Inferior parietal cortex (tissue), 1 donor: ENCODE measurements around the gene APLP2.
A peak's percentile ranks its signal among the peaks of the same experiment; 100 is the strongest.
"Not testable (repeated sequence)": the region's sequence is repeated elsewhere in the genome, so short reads cannot be mapped to it uniquely, and the experiment has no call there.

ENCODE experiments used
- DNase-seq: peaks from one replicate; pipeline ENCODE4 v3.0.0-alpha.2; 2016; ENCODE audit errors: extremely low spot score

The APLP2 gene

GRCh38 chr11:130170345-130170744, 100.7 kb downstream of the APLP2 start:
- no peak for DNase-seq

GRCh38 chr11:130171534-130171933, 101.8 kb downstream of the APLP2 start:
- no peak for DNase-seq

GRCh38 chr11:130172001-130172400, 102.3 kb downstream of the APLP2 start:
- not testable (repeated sequence) for DNase-seq

GRCh38 chr11:130174642-130175041, 104.9 kb downstream of the APLP2 start:
- no peak for DNase-seq

- DNase-seq = no peak
These were observed 106.2 kb downstream of the APLP2 start for GRCh38 chr11:130175898-130176297.

- DNase-seq = no peak
These were observed 108.1 kb downstream of the APLP2 start for GRCh38 chr11:130177782-130178181.

- DNase-seq = no peak
These were observed 109.0 kb downstream of the APLP2 start for GRCh38 chr11:130178441-130179339.

GRCh38 chr11:130179396-130180306, 110.0 kb downstream of the APLP2 start:
- no peak for DNase-seq

GRCh38 chr11:130180491-130180890, 110.8 kb downstream of the APLP2 start:
- DNase-seq = peak; percentile 27

GRCh38 chr11:130180896-130181294, 111.2 kb downstream of the APLP2 start:
- DNase-seq = no peak

- DNase-seq = peak; percentile 39
These were observed 111.9 kb downstream of the APLP2 start for GRCh38 chr11:130181295-130182272.

GRCh38 chr11:130183878-130184610, 114.3 kb downstream of the APLP2 start:
- DNase-seq = peak; percentile 43

GRCh38 chr11:130187096-130187495, 117.4 kb downstream of the APLP2 start:
- DNase-seq = no peak

- no peak for DNase-seq
These were observed 118.4 kb downstream of the APLP2 start for GRCh38 chr11:130188047-130188446.

- no peak for DNase-seq
These were observed 119.1 kb downstream of the APLP2 start for GRCh38 chr11:130188585-130189347.

GRCh38 chr11:130189492-130190210, 120.0 kb downstream of the APLP2 start:
- no peak for DNase-seq

GRCh38 chr11:130190371-130190881, 120.7 kb downstream of the APLP2 start:
- no peak for DNase-seq

GRCh38 chr11:130191896-130192295, 122.2 kb downstream of the APLP2 start:
- DNase-seq = no peak

- DNase-seq = no peak
These were observed 123.2 kb downstream of the APLP2 start for GRCh38 chr11:130192845-130193267.
